Measurements from ENCODE around the gene FBRSL1.

Gene FBRSL1

DNA sequence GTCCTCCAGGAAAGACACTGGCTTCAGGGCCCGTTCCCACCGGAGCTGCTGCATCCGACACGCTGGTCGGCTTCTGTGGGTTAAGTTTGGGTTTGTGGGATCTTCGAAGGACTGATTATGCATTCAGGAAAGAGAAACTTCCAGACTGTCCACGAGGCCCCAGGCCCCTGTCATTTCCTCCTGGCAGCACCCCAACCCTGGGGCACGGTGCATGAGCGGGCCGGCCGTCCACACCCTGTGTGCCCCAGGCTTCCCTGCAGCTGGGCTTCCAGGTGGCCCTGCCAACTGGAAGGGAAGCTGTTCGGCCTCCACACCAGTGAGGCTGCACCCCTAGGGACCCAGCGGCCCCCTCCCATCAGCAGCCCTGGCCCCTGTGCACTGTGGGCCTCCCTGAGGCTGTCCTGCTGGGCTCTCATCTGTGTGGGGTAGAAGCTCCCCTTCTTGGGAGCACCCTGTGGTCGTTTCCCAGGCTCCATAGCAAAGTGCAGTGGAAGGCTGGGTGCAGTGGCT is 9.3 kb upstream of the FBRSL1 start:
- DNase-seq (ENCODE audit: low spot score): no peak
- Histone ChIP-seq H3K4me2 (ENCODE audit: insufficient read depth, low read length, poor library complexity, severe bottlenecking) (no peak overlapping the region), H2AFZ (ENCODE audit: low read length) (no peak overlapping the region), H3K36me3 (replicated peaks in 1 of 2; ENCODE audit: control insufficient read depth in 2 of 2, insufficient read depth in 2 of 2, low read length in 2 of 2) (no peaks in the 10 kb centered on the region), H2BK12ac (ENCODE audit: low read length) (no peak overlapping the region), H3K27me3 (ENCODE audit: control insufficient read depth in 3 of 3, insufficient read depth in 3 of 3, low read depth in 1 of 3, low read length in 3 of 3) (peaks cover 0 to 59% (median 12%) of the 10 kb centered on the region in 3 experiments), H2BK120ac (ENCODE audit: low read depth, low read length) (no peak overlapping the region), H3K79me1 (ENCODE audit: low read depth, low read length) (peaks cover 2% of the 10 kb centered on the region), H3K27ac (replicated peaks; ENCODE audit: low read length) (no peak overlapping the region), H4K91ac (ENCODE audit: low read depth, low read length, poor library complexity) (no peak overlapping the region), H4K8ac (ENCODE audit: low read depth, low read length) (no peak overlapping the region), H3K14ac (ENCODE audit: low read length) (peak overlapping the region; percentile 21), H2BK5ac (ENCODE audit: low read length) (peak overlapping the region; percentile 46), H2AK5ac (ENCODE audit: low read depth, low read length) (peak overlapping the region; percentile 57), H2BK15ac (ENCODE audit: low read length) (no peak overlapping the region), H3K18ac (ENCODE audit: low read length) (peak overlapping the region; percentile 64), H3K4me1 (ENCODE audit: control insufficient read depth in 2 of 2, insufficient read depth in 1 of 2, low read depth in 1 of 2, low read length in 2 of 2) (no peaks in the 10 kb centered on the region), H3K23ac (ENCODE audit: low read depth, low read length, poor library complexity) (peak overlapping the region; percentile 80), H3K9ac (ENCODE audit: low read depth, low read length, poor library complexity) (peak overlapping the region; percentile 3), H3K4ac (ENCODE audit: low read length) (no peak overlapping the region), H3K4me3 (ENCODE audit: low read length in 2 of 2) (no peak overlapping the region), H3K9me3 (replicated peaks in 1 of 2; ENCODE audit: control insufficient read depth in 2 of 2, insufficient read depth in 1 of 2, low read depth in 1 of 2, low read length in 2 of 2) (peaks cover 5 to 6% of the 10 kb centered on the region in 2 donors)
- no CpG with 5 or more reads among the region's 14 CpGs for WGBS, 2 donors (ENCODE audit: extremely low coverage in 2 of 2, insufficient read length in 2 of 2, insufficient replicate concordance in 1 of 2)

GRCh38 chr12:132481345-132481744 is 8.6 kb upstream of the FBRSL1 start:
- Histone ChIP-seq H2BK15ac (ENCODE audit: low read length) (no peak overlapping the region), H4K91ac (ENCODE audit: low read depth, low read length, poor library complexity) (no peak overlapping the region), H3K23ac (ENCODE audit: low read depth, low read length, poor library complexity) (no peak overlapping the region), H3K14ac (ENCODE audit: low read length) (no peak overlapping the region), H2BK120ac (ENCODE audit: low read depth, low read length) (no peak overlapping the region), H3K36me3 (replicated peaks in 1 of 2; ENCODE audit: control insufficient read depth in 2 of 2, insufficient read depth in 2 of 2, low read length in 2 of 2) (no peaks in the 10 kb centered on the region), H3K9ac (ENCODE audit: low read depth, low read length, poor library complexity) (no peak overlapping the region), H3K18ac (ENCODE audit: low read length) (peak overlapping the region; percentile 27), H2BK5ac (ENCODE audit: low read length) (no peak overlapping the region), H3K79me1 (ENCODE audit: low read depth, low read length) (peaks cover 2% of the 10 kb centered on the region), H3K4me1 (ENCODE audit: control insufficient read depth in 2 of 2, insufficient read depth in 1 of 2, low read depth in 1 of 2, low read length in 2 of 2) (no peaks in the 10 kb centered on the region), H2AFZ (ENCODE audit: low read length) (no peak overlapping the region), H3K4me3 (ENCODE audit: low read length in 2 of 2) (no peak overlapping the region), H4K8ac (ENCODE audit: low read depth, low read length) (no peak overlapping the region), H2AK5ac (ENCODE audit: low read depth, low read length) (no peak overlapping the region), H3K27me3 (ENCODE audit: control insufficient read depth in 3 of 3, insufficient read depth in 3 of 3, low read depth in 1 of 3, low read length in 3 of 3) (peaks cover 0 to 64% (median 12%) of the 10 kb centered on the region in 3 experiments), H3K9me3 (replicated peaks in 1 of 2; ENCODE audit: control insufficient read depth in 2 of 2, insufficient read depth in 1 of 2, low read depth in 1 of 2, low read length in 2 of 2) (peaks cover 4 to 5% of the 10 kb centered on the region in 2 donors), H2BK12ac (ENCODE audit: low read length) (no peak overlapping the region), H3K4ac (ENCODE audit: low read length) (no peak overlapping the region), H3K27ac (replicated peaks; ENCODE audit: low read length) (no peak overlapping the region), H3K4me2 (ENCODE audit: insufficient read depth, low read length, poor library complexity, severe bottlenecking) (no peak overlapping the region)
- no CpG with 5 or more reads among the region's 11 CpGs for WGBS, 2 donors (ENCODE audit: extremely low coverage in 2 of 2, insufficient read length in 2 of 2, insufficient replicate concordance in 1 of 2)
- no peak for DNase-seq (ENCODE audit: low spot score)

DNA sequence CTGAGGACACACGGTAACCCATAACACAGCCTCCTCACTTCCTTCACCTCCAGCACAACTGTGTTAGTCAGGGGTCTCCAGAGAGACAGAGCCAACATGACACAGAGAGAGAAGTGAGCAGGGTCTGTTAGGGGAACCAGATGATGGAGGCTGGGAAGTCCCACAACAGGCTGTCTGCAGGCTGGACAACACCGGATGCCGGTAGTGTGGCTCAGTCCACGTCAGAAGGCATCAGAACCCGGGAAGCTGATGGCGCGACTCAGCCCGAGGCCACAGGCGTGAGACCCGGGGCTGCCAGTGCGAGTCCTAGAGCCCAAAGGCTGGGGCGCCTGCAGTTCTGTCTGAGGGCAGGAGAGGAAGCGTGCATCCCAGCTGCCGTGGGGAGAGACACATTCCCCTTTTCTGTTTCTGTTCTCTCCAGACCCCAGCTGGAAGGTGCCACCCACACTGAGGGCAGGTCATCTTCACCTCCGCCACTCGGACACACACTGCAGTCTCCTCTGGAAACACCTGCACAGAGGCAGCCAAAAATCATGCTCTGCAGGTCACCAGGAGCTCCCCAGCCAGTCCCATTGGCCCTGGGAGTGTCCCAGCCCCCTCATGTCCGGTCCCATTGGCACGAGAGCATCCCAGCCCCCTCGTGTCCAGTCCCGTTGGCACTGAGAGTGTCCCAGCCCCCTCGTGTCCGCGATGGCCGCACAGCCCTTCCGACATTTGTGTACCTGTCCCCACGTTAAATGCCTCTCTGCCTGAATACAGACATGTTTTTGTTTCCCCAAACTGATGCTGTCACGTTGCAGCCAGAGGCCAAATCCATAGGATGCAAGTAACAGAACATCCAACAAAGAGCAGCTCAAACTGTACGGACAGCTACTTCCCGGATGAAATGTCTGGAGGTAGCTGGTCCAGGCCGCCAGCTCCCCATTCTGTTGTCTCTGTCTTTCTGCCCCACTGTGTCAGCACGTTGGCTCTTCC is 7.9 kb upstream of the FBRSL1 start:
- H3K14ac ChIP-seq (ENCODE audit: low read length): peak overlapping the region; percentile 2
- H3K18ac ChIP-seq (ENCODE audit: low read length): peak overlapping the region; percentile 72
- H4K91ac ChIP-seq (ENCODE audit: low read depth, low read length, poor library complexity): no peak overlapping the region
- no peak overlapping the region for H3K4me3 ChIP-seq (ENCODE audit: low read length in 2 of 2)
- no peak overlapping the region for H2BK12ac ChIP-seq (ENCODE audit: low read length)
- peaks cover 2% of the 10 kb centered on the region for H3K79me1 ChIP-seq (ENCODE audit: low read depth, low read length)
- H2AFZ ChIP-seq (ENCODE audit: low read length): no peak overlapping the region
- H2BK5ac ChIP-seq (ENCODE audit: low read length): peak overlapping the region; percentile 35
- no peaks in the 10 kb centered on the region for H3K4me1 ChIP-seq (ENCODE audit: control insufficient read depth in 2 of 2, insufficient read depth in 1 of 2, low read depth in 1 of 2, low read length in 2 of 2)
- H2BK15ac ChIP-seq (ENCODE audit: low read length): peak overlapping the region; percentile 74
- H3K4me2 ChIP-seq (ENCODE audit: insufficient read depth, low read length, poor library complexity, severe bottlenecking): no peak overlapping the region
- peaks cover 0 to 70% (median 12%) of the 10 kb centered on the region in 3 experiments for H3K27me3 ChIP-seq (ENCODE audit: control insufficient read depth in 3 of 3, insufficient read depth in 3 of 3, low read depth in 1 of 3, low read length in 3 of 3)
- no CpG with 5 or more reads among the region's 31 CpGs for WGBS, 2 donors (ENCODE audit: extremely low coverage in 2 of 2, insufficient read length in 2 of 2, insufficient replicate concordance in 1 of 2)
- no peak overlapping the region for H2BK120ac ChIP-seq (ENCODE audit: low read depth, low read length)
- no peak overlapping the region for H3K23ac ChIP-seq (ENCODE audit: low read depth, low read length, poor library complexity)
- H4K8ac ChIP-seq (ENCODE audit: low read depth, low read length): peak overlapping the region; percentile 76
- no peak overlapping the region for H3K27ac ChIP-seq (replicated peaks; ENCODE audit: low read length)
- H3K4ac ChIP-seq (ENCODE audit: low read length): no peak overlapping the region
- H2AK5ac ChIP-seq (ENCODE audit: low read depth, low read length): peak overlapping the region; percentile 90
- no peak overlapping the region for H3K9ac ChIP-seq (ENCODE audit: low read depth, low read length, poor library complexity)
- no peak for DNase-seq (ENCODE audit: low spot score)
- H3K9me3 ChIP-seq (replicated peaks in 1 of 2; ENCODE audit: control insufficient read depth in 2 of 2, insufficient read depth in 1 of 2, low read depth in 1 of 2, low read length in 2 of 2): peaks cover 0 to 5% of the 10 kb centered on the region in 2 donors
- no peaks in the 10 kb centered on the region for H3K36me3 ChIP-seq (replicated peaks in 1 of 2; ENCODE audit: control insufficient read depth in 2 of 2, insufficient read depth in 2 of 2, low read length in 2 of 2)

- H3K4me3 ChIP-seq (ENCODE audit: low read length in 2 of 2): no peak overlapping the region
- no peak overlapping the region for H3K14ac ChIP-seq (ENCODE audit: low read length)
- no peak overlapping the region for H3K27ac ChIP-seq (replicated peaks; ENCODE audit: low read length)
- H3K4ac ChIP-seq (ENCODE audit: low read length): no peak overlapping the region
- H3K9ac ChIP-seq (ENCODE audit: low read depth, low read length, poor library complexity): no peak overlapping the region
- H4K91ac ChIP-seq (ENCODE audit: low read depth, low read length, poor library complexity): no peak overlapping the region
- H2BK5ac ChIP-seq (ENCODE audit: low read length): no peak overlapping the region
- no peaks in the 10 kb centered on the region for H3K4me1 ChIP-seq (ENCODE audit: control insufficient read depth in 2 of 2, insufficient read depth in 1 of 2, low read depth in 1 of 2, low read length in 2 of 2)
- H2BK12ac ChIP-seq (ENCODE audit: low read length): no peak overlapping the region
- H2BK120ac ChIP-seq (ENCODE audit: low read depth, low read length): no peak overlapping the region
- H4K8ac ChIP-seq (ENCODE audit: low read depth, low read length): no peak overlapping the region
- peaks cover 2% of the 10 kb centered on the region for H3K79me1 ChIP-seq (ENCODE audit: low read depth, low read length)
- H3K23ac ChIP-seq (ENCODE audit: low read depth, low read length, poor library complexity): no peak overlapping the region
- no peak overlapping the region for H3K18ac ChIP-seq (ENCODE audit: low read length)
- H2AK5ac ChIP-seq (ENCODE audit: low read depth, low read length): no peak overlapping the region
- peaks cover 0 to 77% (median 12%) of the 10 kb centered on the region in 3 experiments for H3K27me3 ChIP-seq (ENCODE audit: control insufficient read depth in 3 of 3, insufficient read depth in 3 of 3, low read depth in 1 of 3, low read length in 3 of 3)
- H3K9me3 ChIP-seq (replicated peaks in 1 of 2; ENCODE audit: control insufficient read depth in 2 of 2, insufficient read depth in 1 of 2, low read depth in 1 of 2, low read length in 2 of 2): peaks cover 0 to 5% of the 10 kb centered on the region in 2 donors
- no peaks in the 10 kb centered on the region for H3K36me3 ChIP-seq (replicated peaks in 1 of 2; ENCODE audit: control insufficient read depth in 2 of 2, insufficient read depth in 2 of 2, low read length in 2 of 2)
- no peak overlapping the region for H2AFZ ChIP-seq (ENCODE audit: low read length)
- H3K4me2 ChIP-seq (ENCODE audit: insufficient read depth, low read length, poor library complexity, severe bottlenecking): no peak overlapping the region
- no peak overlapping the region for H2BK15ac ChIP-seq (ENCODE audit: low read length)
- no peak for DNase-seq (ENCODE audit: low spot score)
- no CpG with 5 or more reads among the region's 9 CpGs for WGBS, 2 donors (ENCODE audit: extremely low coverage in 2 of 2, insufficient read length in 2 of 2, insufficient replicate concordance in 1 of 2)
These were observed 7.2 kb upstream of the FBRSL1 start for GRCh38 chr12:132482771-132483170.
